Measurements from ENCODE around the gene BET1L.
A peak's percentile ranks its signal among the peaks of the same experiment; 100 is the strongest.
"Not testable (repeated sequence)": the region's sequence is repeated elsewhere in the genome, so short reads cannot be mapped to it uniquely, and the experiment has no call there.

BET1L gene

GRCh38 chr11:244376-244775, 37.2 kb upstream of the BET1L start:
- Histone ChIP-seq H3K36me3 (peaks cover 72 to 95% (median 77%) of the 10 kb centered on the region in 3 donors), H3K4me3 (no peak overlapping the region), H3K4me1 (no peaks in the 10 kb centered on the region), H3K27me3 (no peaks in the 10 kb centered on the region), H3K9me3 (no peaks in the 10 kb centered on the region), H3K27ac (no peak overlapping the region)
- TF ChIP-seq CTCF (IDR thresholded peaks at IDR 0.05): no peak
- DNase-seq: no peak
- intact Hi-C loops (cut with DNase I; ENCODE audit: low total_unique reads): no loop called here

- peaks cover 46 to 70% (median 52%) of the 10 kb centered on the region in 3 donors for H3K36me3 ChIP-seq
- intact Hi-C loops (cut with DNase I; ENCODE audit: low total_unique reads): no loop called here
- H3K4me1 ChIP-seq: peaks cover 0 to 15% (median 12%) of the 10 kb centered on the region in 4 donors
- no peak overlapping the region for H3K4me3 ChIP-seq
- DNase-seq: no peak
- H3K9me3 ChIP-seq: no peaks in the 10 kb centered on the region
- H3K27ac ChIP-seq: no peak overlapping the region
- no peak for TF ChIP-seq CTCF (IDR thresholded peaks at IDR 0.05)
- no peaks in the 10 kb centered on the region for H3K27me3 ChIP-seq
These were observed 34.4 kb upstream of the BET1L start for GRCh38 chr11:241634-242033.

- intact Hi-C loops (cut with DNase I; ENCODE audit: low total_unique reads): no loop called here
- H3K36me3 ChIP-seq: peaks cover 33 to 57% (median 40%) of the 10 kb centered on the region in 3 donors
- H3K27me3 ChIP-seq: no peaks in the 10 kb centered on the region
- TF ChIP-seq CTCF (IDR thresholded peaks at IDR 0.05): no peak
- DNase-seq: no peak
- H3K4me1 ChIP-seq: peaks cover 0 to 19% (median 16%) of the 10 kb centered on the region in 4 donors
- H3K27ac ChIP-seq: no peak overlapping the region
- H3K4me3 ChIP-seq: no peak overlapping the region
- H3K9me3 ChIP-seq: no peaks in the 10 kb centered on the region
These were observed 33.1 kb upstream of the BET1L start for GRCh38 chr11:240315-240714.

GRCh38 chr11:238346-238745, 31.1 kb upstream of the BET1L start:
- peaks cover 0 to 26% (median 23%) of the 10 kb centered on the region in 4 donors for H3K4me1 ChIP-seq
- H3K9me3 ChIP-seq; H3K27me3 ChIP-seq; H3K27ac ChIP-seq; intact Hi-C loops (cut with DNase I; ENCODE audit: low total_unique reads); DNase-seq; H3K4me3 ChIP-seq: not testable (repeated sequence)
- peaks cover 13 to 40% (median 20%) of the 10 kb centered on the region in 3 donors for H3K36me3 ChIP-seq

GRCh38 chr11:236774-237767, 29.9 kb upstream of the BET1L start, which contains the start of gene PSMD13:
Gene PSMD13 (plus strand): TSS chr11:236976. CDS start chr11:237050, 74 bp downstream.
- intact Hi-C loops (cut with DNase I; ENCODE audit: low total_unique reads): loop anchor here (2.0 kb wide), 1 partner anchor 26 kb away; no protein-coding TSS in a partner anchor
- no peaks in the 10 kb centered on the region for H3K27me3 ChIP-seq
- peaks cover 0 to 26% (median 23%) of the 10 kb centered on the region in 4 donors for H3K4me1 ChIP-seq
- peak; percentile 82 to 90 for DNase-seq
- peaks cover 5 to 34% (median 10%) of the 10 kb centered on the region in 3 donors for H3K36me3 ChIP-seq
- H3K9me3 ChIP-seq: no peaks in the 10 kb centered on the region
- H3K4me3 ChIP-seq: peak within 1 kb of the TSS; percentile 98 to 99
- TF ChIP-seq CTCF (IDR thresholded peaks at IDR 0.05): peak in 1 of 2 experiments; percentile 32
- H3K27ac ChIP-seq: peak within 1 kb of the TSS; percentile 95 to 98
